Neural cell (in vitro differentiated cells): ENCODE results near the gene ACADM. TPM values are rescaled to one million over a fixed set of nuclear protein-coding genes. Genes with fewer than 3 reads are reported as not detected.

ENCODE experiments used
- H2AFZ ChIP-seq: fragments of 200-600, 300-800 bp; sonication (generic), shearing (Covaris generic); 2 replicates; pipeline ENCODE4 v1.6.0; 2014; ENCODE audit warnings: low read depth, mild to moderate bottlenecking, antibody characterized with exemption, low read length, moderate library complexity
- H3F3A ChIP-seq: fragments of 200-600 bp; shearing (Covaris generic); 2 replicates; pipeline ENCODE4 v1.6.1; 2016; ENCODE audit warnings: mild to moderate bottlenecking, moderate library complexity, mixed read lengths, antibody characterized with exemption, low read length; ENCODE audit not compliant: insufficient read depth, poor library complexity, severe bottlenecking
- H3K27ac ChIP-seq: fragments of 200-600, 300-800 bp; sonication (generic), shearing (Covaris generic); 2 replicates; pipeline ENCODE4 v1.5.1; 2014; ENCODE audit warnings: mild to moderate bottlenecking, low read length, moderate library complexity
- H3K27me3 ChIP-seq: fragments of 300-800, 200-600 bp; sonication (generic), shearing (Covaris generic); 2 replicates; pipeline ENCODE4 v1.6.0; 2014; ENCODE audit warnings: mild to moderate bottlenecking, low read depth, low read length, moderate library complexity; ENCODE audit not compliant: insufficient read depth
- H3K36me3 ChIP-seq: fragments of 300-800, 200-600 bp; sonication (generic), shearing (Covaris generic); 2 replicates; pipeline ENCODE4 v1.5.1; 2014; ENCODE audit warnings: mild to moderate bottlenecking, antibody characterized with exemption, low read length, moderate library complexity; ENCODE audit not compliant: insufficient read depth
- H3K4me2 ChIP-seq: fragments of 300-800, 200-600 bp; sonication (generic), shearing (Covaris generic); 2 replicates; pipeline ENCODE4 v1.6.0; 2014; ENCODE audit warnings: mild to moderate bottlenecking, low read length
- H3K4me3 ChIP-seq: fragments of 300-800, 200-600 bp; sonication (generic), shearing (Covaris generic); 2 replicates; pipeline ENCODE4 v1.5.1; 2014; ENCODE audit warnings: mild to moderate bottlenecking, low read length, moderate library complexity
- H3K79me2 ChIP-seq: fragments of 200-600 bp; shearing (Covaris generic); replicated peaks from 2 replicates; pipeline ENCODE4 v1.6.0; 2014; ENCODE audit warnings: mild to moderate bottlenecking, low read length, moderate library complexity; ENCODE audit not compliant: insufficient read depth
- H3K9ac ChIP-seq: fragments of 300-800, 200-600 bp; sonication (generic), shearing (Covaris generic); 2 replicates; pipeline ENCODE4 v1.6.1; 2016; ENCODE audit warnings: mild to moderate bottlenecking, low read length, mixed read lengths
- H3K9me2 ChIP-seq: fragments of 200-600 bp; shearing (Covaris generic); 2 replicates; pipeline ENCODE4 v1.6.1; 2016; ENCODE audit warnings: mild to moderate bottlenecking, low read length, mixed read lengths; ENCODE audit not compliant: insufficient read depth
- H3K9me3 ChIP-seq: fragments of 200-600, 300-800 bp; sonication (generic), shearing (Covaris generic); 2 replicates; pipeline ENCODE4 v1.6.1; 2016; ENCODE audit warnings: mild to moderate bottlenecking, mixed run types, low read length, moderate library complexity, mixed read lengths
- H4K20me1 ChIP-seq: fragments of 200-600 bp; shearing (Covaris generic); 2 replicates; pipeline ENCODE4 v1.6.1; 2016; ENCODE audit warnings: mild to moderate bottlenecking, mixed run types; ENCODE audit not compliant: insufficient read depth
- EP300 ChIP-seq: fragments of 450-650 bp; conservative IDR thresholded peaks from 2 replicates; pipeline ENCODE4 v1.6.1; 2014; ENCODE audit warnings: antibody characterized with exemption, mild to moderate bottlenecking, moderate library complexity; ENCODE audit not compliant: poor library complexity, severe bottlenecking
- EZH2 ChIP-seq: fragments of 200-600, 300-800 bp; shearing (Covaris generic), sonication (generic); IDR thresholded peaks from 2 replicates; pipeline ENCODE4 v1.6.1; 2014; ENCODE audit warnings: antibody characterized with exemption, low read length, borderline replicate concordance, mild to moderate bottlenecking; ENCODE audit not compliant: insufficient read depth, poor library complexity, severe bottlenecking
- MXI1 ChIP-seq: fragments of 450-650 bp; conservative IDR thresholded peaks from 2 replicates; pipeline ENCODE4 v1.6.1; 2014; ENCODE audit warnings: antibody characterized with exemption, mild to moderate bottlenecking; ENCODE audit not compliant: poor library complexity, severe bottlenecking
- POLR2AphosphoS5 ChIP-seq: IDR thresholded peaks from 2 replicates; pipeline ENCODE4 v1.6.1; 2012
- RAD21 ChIP-seq: fragments of 450-650 bp; conservative IDR thresholded peaks from 2 replicates; pipeline ENCODE4 v1.6.1; 2014; ENCODE audit warnings: antibody characterized with exemption, mild to moderate bottlenecking, moderate library complexity
- SMC3 ChIP-seq: fragments of 450-650 bp; conservative IDR thresholded peaks from 2 replicates; pipeline ENCODE4 v1.6.1; 2014; ENCODE audit warnings: antibody characterized with exemption, mild to moderate bottlenecking, moderate library complexity; ENCODE audit not compliant: poor library complexity
- TAF1 ChIP-seq: IDR thresholded peaks from 2 replicates; pipeline ENCODE4 v1.6.1; 2012; ENCODE audit warnings: low read depth
- polyA plus RNA-seq: library from polyadenylated mRNA; depleted of rRNA; stranded (reverse); fragments of >200 nt; gene quantifications from 2 replicates; pipeline ENCODE4 v1.2.3, GENCODE V29; 2014
- TF ChIP-seq, protein P1 (sequence below): IDR thresholded peaks from 2 replicates; pipeline ENCODE4 v1.6.1; 2012; ENCODE audit warnings: borderline replicate concordance
- TF ChIP-seq, protein P2 (sequence below): fragments of 450-650 bp; IDR thresholded peaks from 2 replicates; pipeline ENCODE4 v1.5.1; 2014; ENCODE audit warnings: antibody characterized with exemption, mild to moderate bottlenecking, moderate library complexity; ENCODE audit not compliant: poor library complexity, severe bottlenecking

ACADM gene
- polyA plus RNA-seq, 1 donor from 2014 or later: 230 TPM

DNA sequence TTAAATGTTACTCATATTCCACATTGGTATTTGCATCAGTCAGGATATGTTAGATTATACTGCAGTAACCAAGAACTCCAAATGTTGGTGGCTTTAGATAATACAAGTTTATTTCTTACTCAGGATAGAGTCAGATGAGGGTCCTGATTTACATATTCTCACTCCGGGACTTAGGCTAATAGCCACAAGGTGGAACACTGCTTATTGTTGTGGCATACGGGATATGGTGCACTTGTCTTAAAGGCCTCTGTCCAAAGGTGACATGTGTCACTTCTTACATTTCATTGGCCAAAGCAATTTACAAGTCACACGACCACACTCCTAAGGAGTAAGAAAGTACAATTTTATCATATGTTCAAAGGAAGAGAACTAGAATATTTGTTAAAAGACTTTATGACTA is 28.5 kb upstream of the ACADM start:
- H3K9me2 ChIP-seq: no peaks in the 10 kb centered on the region
- no peaks in the 10 kb centered on the region for H3K9me3 ChIP-seq
- H3K36me3 ChIP-seq: no peaks in the 10 kb centered on the region
- no peak overlapping the region for H3K27ac ChIP-seq
- H2AFZ ChIP-seq: no peak overlapping the region
- H3K4me2 ChIP-seq: no peak overlapping the region
- no peaks in the 10 kb centered on the region for H3F3A ChIP-seq
- no peaks in the 10 kb centered on the region for H3K27me3 ChIP-seq
- no peak overlapping the region for H3K9ac ChIP-seq
- H3K79me2 ChIP-seq: no peaks in the 10 kb centered on the region
- H4K20me1 ChIP-seq: no peaks in the 10 kb centered on the region
- TF ChIP-seq MXI1: no peak
- H3K4me3 ChIP-seq: no peak overlapping the region

DNA sequence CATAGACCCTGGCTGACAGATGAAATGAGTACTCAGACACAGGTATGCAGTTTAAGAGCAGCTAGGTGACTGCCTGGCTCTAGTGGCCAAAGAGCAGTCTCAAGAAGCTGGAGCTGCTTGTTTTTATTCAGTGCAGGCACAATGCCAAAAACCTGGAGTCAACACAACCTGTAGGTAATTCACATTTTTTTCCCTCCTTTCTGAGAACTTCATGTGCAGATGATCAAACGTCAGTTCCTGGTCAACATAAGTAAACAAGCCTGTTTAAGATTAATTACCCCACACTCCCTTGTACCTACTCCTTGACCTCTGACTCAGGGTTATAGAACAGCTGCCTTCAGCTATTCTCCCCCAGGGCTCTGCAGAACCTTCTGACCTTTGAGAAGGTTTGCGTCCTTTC is 17.3 kb upstream of the ACADM start:
- H3K4me3 ChIP-seq: no peak overlapping the region
- TF ChIP-seq, protein P1, sequence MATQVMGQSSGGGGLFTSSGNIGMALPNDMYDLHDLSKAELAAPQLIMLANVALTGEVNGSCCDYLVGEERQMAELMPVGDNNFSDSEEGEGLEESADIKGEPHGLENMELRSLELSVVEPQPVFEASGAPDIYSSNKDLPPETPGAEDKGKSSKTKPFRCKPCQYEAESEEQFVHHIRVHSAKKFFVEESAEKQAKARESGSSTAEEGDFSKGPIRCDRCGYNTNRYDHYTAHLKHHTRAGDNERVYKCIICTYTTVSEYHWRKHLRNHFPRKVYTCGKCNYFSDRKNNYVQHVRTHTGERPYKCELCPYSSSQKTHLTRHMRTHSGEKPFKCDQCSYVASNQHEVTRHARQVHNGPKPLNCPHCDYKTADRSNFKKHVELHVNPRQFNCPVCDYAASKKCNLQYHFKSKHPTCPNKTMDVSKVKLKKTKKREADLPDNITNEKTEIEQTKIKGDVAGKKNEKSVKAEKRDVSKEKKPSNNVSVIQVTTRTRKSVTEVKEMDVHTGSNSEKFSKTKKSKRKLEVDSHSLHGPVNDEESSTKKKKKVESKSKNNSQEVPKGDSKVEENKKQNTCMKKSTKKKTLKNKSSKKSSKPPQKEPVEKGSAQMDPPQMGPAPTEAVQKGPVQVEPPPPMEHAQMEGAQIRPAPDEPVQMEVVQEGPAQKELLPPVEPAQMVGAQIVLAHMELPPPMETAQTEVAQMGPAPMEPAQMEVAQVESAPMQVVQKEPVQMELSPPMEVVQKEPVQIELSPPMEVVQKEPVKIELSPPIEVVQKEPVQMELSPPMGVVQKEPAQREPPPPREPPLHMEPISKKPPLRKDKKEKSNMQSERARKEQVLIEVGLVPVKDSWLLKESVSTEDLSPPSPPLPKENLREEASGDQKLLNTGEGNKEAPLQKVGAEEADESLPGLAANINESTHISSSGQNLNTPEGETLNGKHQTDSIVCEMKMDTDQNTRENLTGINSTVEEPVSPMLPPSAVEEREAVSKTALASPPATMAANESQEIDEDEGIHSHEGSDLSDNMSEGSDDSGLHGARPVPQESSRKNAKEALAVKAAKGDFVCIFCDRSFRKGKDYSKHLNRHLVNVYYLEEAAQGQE: no peak
- TF ChIP-seq TAF1 (no peak), MXI1 (no peak), RAD21 (no peak), SMC3 (no peak), EZH2 (no peak)
- no peaks in the 10 kb centered on the region for H3K36me3 ChIP-seq
- no peaks in the 10 kb centered on the region for H4K20me1 ChIP-seq
- H3K27ac ChIP-seq: no peak overlapping the region
- no peak overlapping the region for H2AFZ ChIP-seq
- no peak overlapping the region for H3K9ac ChIP-seq
- H3K9me3 ChIP-seq: no peaks in the 10 kb centered on the region
- no peaks in the 10 kb centered on the region for H3F3A ChIP-seq
- H3K27me3 ChIP-seq: no peaks in the 10 kb centered on the region
- H3K9me2 ChIP-seq: no peaks in the 10 kb centered on the region
- H3K79me2 ChIP-seq: no peaks in the 10 kb centered on the region
- no peak overlapping the region for H3K4me2 ChIP-seq

DNA sequence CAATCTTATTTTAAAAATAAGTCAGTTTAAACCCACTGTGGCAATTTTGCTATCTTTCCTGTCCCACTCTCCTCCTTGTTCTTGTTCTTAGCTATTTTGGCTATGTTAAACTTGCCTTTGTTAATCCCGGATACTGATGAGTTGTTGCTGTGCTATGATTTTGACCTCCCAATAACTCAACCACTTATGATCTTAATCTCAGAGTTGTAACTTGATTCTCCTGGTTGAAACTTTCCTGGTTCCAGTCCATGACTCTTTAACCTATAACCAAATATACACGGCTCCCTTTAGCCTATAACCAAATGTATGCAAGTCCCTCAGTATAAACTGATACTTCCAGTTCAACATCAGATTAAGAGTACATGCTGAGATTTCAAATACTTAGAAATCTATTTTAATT is 15.6 kb upstream of the ACADM start:
- no peaks in the 10 kb centered on the region for H3K79me2 ChIP-seq
- H3K9me2 ChIP-seq: no peaks in the 10 kb centered on the region
- no peak overlapping the region for H3K4me2 ChIP-seq
- no peaks in the 10 kb centered on the region for H3K36me3 ChIP-seq
- TF ChIP-seq EZH2 (no peak), SMC3 (no peak), EP300 (no peak), POLR2AphosphoS5 (no peak), MXI1 (no peak), TAF1 (no peak), RAD21 (no peak)
- TF ChIP-seq, protein P2, sequence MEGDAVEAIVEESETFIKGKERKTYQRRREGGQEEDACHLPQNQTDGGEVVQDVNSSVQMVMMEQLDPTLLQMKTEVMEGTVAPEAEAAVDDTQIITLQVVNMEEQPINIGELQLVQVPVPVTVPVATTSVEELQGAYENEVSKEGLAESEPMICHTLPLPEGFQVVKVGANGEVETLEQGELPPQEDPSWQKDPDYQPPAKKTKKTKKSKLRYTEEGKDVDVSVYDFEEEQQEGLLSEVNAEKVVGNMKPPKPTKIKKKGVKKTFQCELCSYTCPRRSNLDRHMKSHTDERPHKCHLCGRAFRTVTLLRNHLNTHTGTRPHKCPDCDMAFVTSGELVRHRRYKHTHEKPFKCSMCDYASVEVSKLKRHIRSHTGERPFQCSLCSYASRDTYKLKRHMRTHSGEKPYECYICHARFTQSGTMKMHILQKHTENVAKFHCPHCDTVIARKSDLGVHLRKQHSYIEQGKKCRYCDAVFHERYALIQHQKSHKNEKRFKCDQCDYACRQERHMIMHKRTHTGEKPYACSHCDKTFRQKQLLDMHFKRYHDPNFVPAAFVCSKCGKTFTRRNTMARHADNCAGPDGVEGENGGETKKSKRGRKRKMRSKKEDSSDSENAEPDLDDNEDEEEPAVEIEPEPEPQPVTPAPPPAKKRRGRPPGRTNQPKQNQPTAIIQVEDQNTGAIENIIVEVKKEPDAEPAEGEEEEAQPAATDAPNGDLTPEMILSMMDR: no peak
- TF ChIP-seq, protein P1: no peak
- no peak overlapping the region for H3K9ac ChIP-seq
- no peak overlapping the region for H2AFZ ChIP-seq
- no peaks in the 10 kb centered on the region for H3K27me3 ChIP-seq
- no peak overlapping the region for H3K27ac ChIP-seq
- H4K20me1 ChIP-seq: no peaks in the 10 kb centered on the region
- H3F3A ChIP-seq: no peaks in the 10 kb centered on the region
- H3K4me3 ChIP-seq: no peak overlapping the region
- no peaks in the 10 kb centered on the region for H3K9me3 ChIP-seq
